Lung (tissue), 12 donors: ENCODE measurements around the gene GPR183. TPM values are rescaled to one million over a fixed set of nuclear protein-coding genes. Genes with fewer than 3 reads are reported as not detected.

Experiments
- ATAC-seq: fragments of 200-7000 bp; cut with Tn5 transposase; one replicate; pipeline ENCODE4 v1.9.1; 2020; ENCODE audit warnings: moderate number of reproducible peaks; ENCODE audit not compliant: insufficient read depth, low FRiP score
- DNase-seq, 3 donors: peaks; one replicate each; pipeline ENCODE4 v3.0.0-alpha.2; 2013 to 2017
- H3K27ac ChIP-seq, 2 donors: one replicate each; pipeline ENCODE4 v1.5.1; 2013; ENCODE audit warnings: mild to moderate bottlenecking in 2 of 2, moderate library complexity in 2 of 2, control low read depth in 1 of 2, inconsistent platforms in 1 of 2, low read depth in 1 of 2, low read length in 1 of 2
- H3K27me3 ChIP-seq, 3 donors: one replicate each; pipeline ENCODE4 v1.5.1; 2013; ENCODE audit warnings: low read length in 2 of 3; ENCODE audit not compliant: control insufficient read depth in 3 of 3, insufficient read depth in 3 of 3
- H3K36me3 ChIP-seq, 4 donors: one replicate each; pipeline ENCODE4 v1.5.1; 2013; ENCODE audit warnings: low read length in 4 of 4, mild to moderate bottlenecking in 1 of 4, moderate library complexity in 1 of 4; ENCODE audit not compliant: control insufficient read depth in 4 of 4, insufficient read depth in 4 of 4
- H3K4me1 ChIP-seq, 5 donors: one replicate each; pipeline ENCODE4 v1.5.1; 2013; ENCODE audit warnings: low read length in 5 of 5, mild to moderate bottlenecking in 2 of 5, moderate library complexity in 1 of 5; ENCODE audit not compliant: control insufficient read depth in 5 of 5, insufficient read depth in 5 of 5
- H3K4me3 ChIP-seq: one replicate; pipeline ENCODE4 v1.5.1; 2013; ENCODE audit warnings: mild to moderate bottlenecking, control low read depth, moderate library complexity
- H3K9ac ChIP-seq, 2 donors: one replicate each; pipeline ENCODE4 v1.5.1; 2013; ENCODE audit warnings: low read length in 2 of 2, control low read depth in 1 of 2; ENCODE audit not compliant: insufficient read depth in 1 of 2
- H3K9me3 ChIP-seq, 4 donors: one replicate each; pipeline ENCODE4 v1.5.1; 2013; ENCODE audit warnings: low read length in 3 of 4, mild to moderate bottlenecking in 1 of 4, moderate library complexity in 1 of 4; ENCODE audit not compliant: control insufficient read depth in 4 of 4, insufficient read depth in 3 of 4
- WGBS, 2 donors: extraction: QIAGEN DNeasy Blood & Tissue Kit; methylation state at CpG; one replicate each; pipeline ENCODE4 v1.1.7; 2013; 5-methylcytosine and 5-hydroxymethylcytosine counted together
- polyA plus RNA-seq, 2 donors: library from polyadenylated mRNA; stranded (reverse); fragments of 200-250 nt; gene quantifications; one replicate each; pipeline ENCODE4 v1.2.1, GENCODE V29; 2013
- total RNA-seq, 2 donors: library from RNA; depleted of rRNA in 1 of 2; stranded (reverse); fragments of >200 nt in 1 of 2; gene quantifications; one replicate each; pipeline ENCODE4 v1.2.1, GENCODE V29; 2014 to 2021
- TF ChIP-seq, protein P1 (sequence below): IDR thresholded peaks from 2 replicates; pipeline ENCODE4 v1.5.1; 2012; ENCODE audit warnings: mild to moderate bottlenecking; ENCODE audit errors: control extremely low read depth, extremely low read depth
- donor health status: control.
- donor health status: control.
- donor health status: Bipolar disorder and iron deficiency.
- donor health status: healthy.
- donor health status: DM: yes; HTN: yes; CAD: no.

GPR183 gene
- total and polyA plus RNA-seq, 4 donors = 6.3 to 38.3 (median 16.0) TPM

DNA sequence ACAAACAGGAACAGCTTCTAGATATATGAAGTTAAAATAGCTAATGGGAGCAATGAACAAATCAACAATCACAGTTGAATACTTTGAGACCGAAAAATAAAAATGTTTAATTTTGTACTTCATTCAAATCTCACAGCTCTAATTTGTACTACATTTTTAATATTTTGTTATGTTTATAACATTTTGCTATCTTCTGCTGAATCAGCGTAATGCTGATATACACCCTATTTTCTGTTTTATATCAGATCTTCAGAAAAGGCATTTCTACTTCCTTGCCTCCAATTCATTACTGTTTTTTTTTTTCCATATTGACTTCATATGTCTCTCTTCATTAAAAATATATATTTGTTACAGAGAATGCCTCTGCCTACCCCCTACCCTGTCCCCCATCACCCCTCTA lies 27.9 kb upstream of the GPR183 start:
- no peak for ATAC-seq
- TF ChIP-seq, protein P1, sequence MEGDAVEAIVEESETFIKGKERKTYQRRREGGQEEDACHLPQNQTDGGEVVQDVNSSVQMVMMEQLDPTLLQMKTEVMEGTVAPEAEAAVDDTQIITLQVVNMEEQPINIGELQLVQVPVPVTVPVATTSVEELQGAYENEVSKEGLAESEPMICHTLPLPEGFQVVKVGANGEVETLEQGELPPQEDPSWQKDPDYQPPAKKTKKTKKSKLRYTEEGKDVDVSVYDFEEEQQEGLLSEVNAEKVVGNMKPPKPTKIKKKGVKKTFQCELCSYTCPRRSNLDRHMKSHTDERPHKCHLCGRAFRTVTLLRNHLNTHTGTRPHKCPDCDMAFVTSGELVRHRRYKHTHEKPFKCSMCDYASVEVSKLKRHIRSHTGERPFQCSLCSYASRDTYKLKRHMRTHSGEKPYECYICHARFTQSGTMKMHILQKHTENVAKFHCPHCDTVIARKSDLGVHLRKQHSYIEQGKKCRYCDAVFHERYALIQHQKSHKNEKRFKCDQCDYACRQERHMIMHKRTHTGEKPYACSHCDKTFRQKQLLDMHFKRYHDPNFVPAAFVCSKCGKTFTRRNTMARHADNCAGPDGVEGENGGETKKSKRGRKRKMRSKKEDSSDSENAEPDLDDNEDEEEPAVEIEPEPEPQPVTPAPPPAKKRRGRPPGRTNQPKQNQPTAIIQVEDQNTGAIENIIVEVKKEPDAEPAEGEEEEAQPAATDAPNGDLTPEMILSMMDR = no peak
- DNase-seq = peak in 1 of 3 donors; percentile 50
- Histone ChIP-seq H3K36me3 (peaks cover 0 to 2% (median under 1%) of the 10 kb centered on the region in 4 donors), H3K9ac (no peak overlapping the region), H3K9me3 (no peaks in the 10 kb centered on the region), H3K4me3 (no peak overlapping the region), H3K27me3 (no peaks in the 10 kb centered on the region), H3K27ac (no peak overlapping the region), H3K4me1 (peaks cover 0 to 27% (median 6%) of the 10 kb centered on the region in 5 donors)
- 94 to 95% methylated on average over 2 of the region's 2 CpGs for WGBS, 2 donors

DNA sequence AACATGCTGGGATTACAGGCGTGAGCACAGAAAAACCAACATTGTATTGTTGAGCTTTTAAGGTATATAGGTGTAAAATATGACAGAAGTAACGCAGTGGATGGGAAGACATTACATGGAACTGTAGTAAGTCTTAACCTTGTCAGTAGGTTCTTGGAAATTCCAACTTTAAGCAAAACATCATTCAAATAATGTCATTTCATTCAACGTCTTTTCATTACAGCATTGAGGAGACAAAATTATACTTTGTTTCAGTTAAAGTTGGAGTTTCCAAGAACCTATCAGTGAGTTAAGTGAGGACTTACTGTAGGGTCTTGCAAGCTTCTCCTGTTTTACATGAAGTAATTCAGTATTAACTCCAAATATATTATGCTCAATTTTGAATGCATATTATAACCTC lies 27.0 kb upstream of the GPR183 start:
- no peak overlapping the region for H3K4me3 ChIP-seq
- peaks cover 0 to 27% (median 6%) of the 10 kb centered on the region in 5 donors for H3K4me1 ChIP-seq
- H3K9ac ChIP-seq = no peak overlapping the region
- peaks cover 0 to 5% (median 0%) of the 10 kb centered on the region in 4 donors for H3K36me3 ChIP-seq
- no peak overlapping the region for H3K27ac ChIP-seq
- ATAC-seq (no peak), DNase-seq (no peak)
- H3K27me3 ChIP-seq = no peaks in the 10 kb centered on the region
- 96% methylated on average over 3 of the region's 3 CpGs for WGBS, 2 donors
- no peaks in the 10 kb centered on the region for H3K9me3 ChIP-seq
- TF ChIP-seq, protein P1 = no peak

DNA sequence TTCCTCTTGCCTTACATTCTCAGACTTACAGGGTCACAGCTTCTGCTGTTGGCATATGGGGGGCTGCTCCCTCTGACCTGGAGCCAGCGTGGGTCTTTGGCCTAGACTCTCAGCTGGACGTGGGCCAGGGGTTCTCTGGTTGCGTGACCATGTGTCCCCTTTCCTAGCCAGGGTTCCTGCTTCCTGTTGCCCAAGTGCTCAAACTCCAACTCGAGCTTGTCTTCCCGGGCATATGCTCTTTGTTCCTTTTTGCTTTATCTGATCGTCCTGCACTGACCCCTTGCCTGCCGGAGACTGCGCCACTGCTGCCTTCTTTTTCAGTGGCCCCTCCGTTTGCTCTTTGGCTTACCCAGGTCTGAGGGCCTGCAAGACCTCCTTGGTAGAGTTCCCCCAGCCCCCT lies 25.3 kb upstream of the GPR183 start:
- no peaks in the 10 kb centered on the region for H3K27me3 ChIP-seq
- no peak overlapping the region for H3K4me3 ChIP-seq
- DNase-seq = no peak
- TF ChIP-seq, protein P1 = no peak
- peaks cover 0 to 5% (median 0%) of the 10 kb centered on the region in 4 donors for H3K36me3 ChIP-seq
- WGBS, 2 donors = 42 to 57% methylated on average over 9 of the region's 9 CpGs
- H3K9me3 ChIP-seq = no peaks in the 10 kb centered on the region
- H3K9ac ChIP-seq = no peak overlapping the region
- no peak for ATAC-seq
- H3K4me1 ChIP-seq = peaks cover 0 to 28% (median 7%) of the 10 kb centered on the region in 5 donors
- no peak overlapping the region for H3K27ac ChIP-seq

DNA sequence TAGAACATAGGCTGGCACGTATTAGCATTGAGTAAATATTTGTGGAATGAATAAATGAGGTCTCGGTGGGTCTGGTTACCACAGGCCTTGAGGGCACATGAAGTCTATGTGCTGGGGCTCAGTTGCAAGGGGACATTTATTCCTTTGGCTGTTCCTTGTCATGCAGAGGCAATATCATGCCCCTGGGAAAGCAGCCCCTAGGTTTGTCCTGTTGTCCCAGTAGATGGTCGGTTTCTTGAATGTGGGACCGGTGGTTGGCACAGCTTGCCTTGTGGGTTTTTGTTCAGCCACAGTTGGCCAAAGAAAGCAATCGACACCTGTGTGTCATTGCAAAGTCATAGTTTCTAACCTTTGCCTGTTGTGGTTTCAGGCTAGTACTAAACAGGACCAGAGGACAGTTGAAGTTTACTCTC lies 24.7 kb upstream of the GPR183 start:
- Histone ChIP-seq H3K4me3 (no peak overlapping the region), H3K9ac (no peak overlapping the region), H3K4me1 (peaks cover 0 to 33% (median 7%) of the 10 kb centered on the region in 5 donors), H3K27ac (no peak overlapping the region), H3K27me3 (no peaks in the 10 kb centered on the region), H3K9me3 (no peaks in the 10 kb centered on the region), H3K36me3 (peaks cover 0 to 5% (median 0%) of the 10 kb centered on the region in 4 donors)
- ATAC-seq (no peak), DNase-seq (no peak)
- TF ChIP-seq, protein P1 = no peak
- WGBS, 2 donors = 74 to 76% methylated on average over 5 of the region's 5 CpGs
